ENCODE results near the gene DOCK4.

DOCK4 gene

GRCh38 chr7:111783854-111784253, 422.3 kb downstream of the DOCK4 start:
- H3K4me3 ChIP-seq (ENCODE audit: low read depth, low read length), result no peak overlapping the region
- no peak for DNase-seq (ENCODE audit: low read depth)

- no peak for DNase-seq (ENCODE audit: low read depth)
Measured at GRCh38 chr7:111780527-111780926, 425.7 kb downstream of the DOCK4 start.

GRCh38 chr7:111775206-111775605, 431.0 kb downstream of the DOCK4 start:
- no peak overlapping the region for H3K4me3 ChIP-seq (ENCODE audit: low read depth, low read length)
- DNase-seq (ENCODE audit: low read depth), result no peak

More at GRCh38 chr7:111780527-111780926, 425.7 kb downstream of the DOCK4 start:
- no peak overlapping the region for H3K4me3 ChIP-seq (ENCODE audit: low read depth, low read length)

GRCh38 chr7:111772716-111773115, 433.5 kb downstream of the DOCK4 start:
- DNase-seq (ENCODE audit: low read depth), result no peak
- H3K4me3 ChIP-seq (ENCODE audit: low read depth, low read length), result no peak overlapping the region

GRCh38 chr7:111771638-111772037, 434.6 kb downstream of the DOCK4 start:
- DNase-seq (ENCODE audit: low read depth), result no peak
- H3K4me3 ChIP-seq (ENCODE audit: low read depth, low read length), result no peak overlapping the region

GRCh38 chr7:111770116-111770515, 436.1 kb downstream of the DOCK4 start:
- no peak overlapping the region for H3K4me3 ChIP-seq (ENCODE audit: low read depth, low read length)
- no peak for DNase-seq (ENCODE audit: low read depth)

GRCh38 chr7:111765751-111766643, 440.2 kb downstream of the DOCK4 start:
- DNase-seq (ENCODE audit: low read depth), result no peak
- H3K4me3 ChIP-seq (ENCODE audit: low read depth, low read length), result no peak overlapping the region

- DNase-seq (ENCODE audit: low read depth), result no peak
- no peak overlapping the region for H3K4me3 ChIP-seq (ENCODE audit: low read depth, low read length)
Measured at GRCh38 chr7:111763221-111763801, 442.9 kb downstream of the DOCK4 start.

- H3K4me3 ChIP-seq (ENCODE audit: low read depth, low read length), result no peak overlapping the region
- no peak for DNase-seq (ENCODE audit: low read depth)
Measured at GRCh38 chr7:111762799-111763198, 443.4 kb downstream of the DOCK4 start.

GRCh38 chr7:111762211-111762610, 444.0 kb downstream of the DOCK4 start:
- DNase-seq (ENCODE audit: low read depth), result no peak
- no peak overlapping the region for H3K4me3 ChIP-seq (ENCODE audit: low read depth, low read length)

GRCh38 chr7:111760043-111760442, 446.2 kb downstream of the DOCK4 start:
- no peak overlapping the region for H3K4me3 ChIP-seq (ENCODE audit: low read depth, low read length)
- no peak for DNase-seq (ENCODE audit: low read depth)

GRCh38 chr7:111758332-111758731, 447.9 kb downstream of the DOCK4 start:
- no peak for DNase-seq (ENCODE audit: low read depth)
- H3K4me3 ChIP-seq (ENCODE audit: low read depth, low read length), result no peak overlapping the region

GRCh38 chr7:111756687-111757178, 449.5 kb downstream of the DOCK4 start:
- DNase-seq (ENCODE audit: low read depth), result peak; percentile 79
- H3K4me3 ChIP-seq (ENCODE audit: low read depth, low read length), result no peak overlapping the region

- no peak for DNase-seq (ENCODE audit: low read depth)
Measured at GRCh38 chr7:111755383-111755782, 450.8 kb downstream of the DOCK4 start.

GRCh38 chr7:111753968-111754367, 452.2 kb downstream of the DOCK4 start:
- DNase-seq (ENCODE audit: low read depth), result no peak
- H3K4me3 ChIP-seq (ENCODE audit: low read depth, low read length), result no peak overlapping the region

More at GRCh38 chr7:111755383-111755782, 450.8 kb downstream of the DOCK4 start:
- no peak overlapping the region for H3K4me3 ChIP-seq (ENCODE audit: low read depth, low read length)

- no peak for DNase-seq (ENCODE audit: low read depth)
- no peak overlapping the region for H3K4me3 ChIP-seq (ENCODE audit: low read depth, low read length)
Measured at GRCh38 chr7:111752022-111752582, 454.1 kb downstream of the DOCK4 start.

- DNase-seq (ENCODE audit: low read depth), result no peak
- no peak overlapping the region for H3K4me3 ChIP-seq (ENCODE audit: low read depth, low read length)
Measured at GRCh38 chr7:111750878-111751277, 455.3 kb downstream of the DOCK4 start.

GRCh38 chr7:111750228-111750627, 456.0 kb downstream of the DOCK4 start:
- no peak for DNase-seq (ENCODE audit: low read depth)

GRCh38 chr7:111749625-111750024, 456.6 kb downstream of the DOCK4 start:
- no peak for DNase-seq (ENCODE audit: low read depth)
- no peak overlapping the region for H3K4me3 ChIP-seq (ENCODE audit: low read depth, low read length)

More at GRCh38 chr7:111750228-111750627, 456.0 kb downstream of the DOCK4 start:
- no peak overlapping the region for H3K4me3 ChIP-seq (ENCODE audit: low read depth, low read length)

- H3K4me3 ChIP-seq (ENCODE audit: low read depth, low read length), result no peak overlapping the region
- DNase-seq (ENCODE audit: low read depth), result no peak
Measured at GRCh38 chr7:111747718-111748117, 458.5 kb downstream of the DOCK4 start.
